Activated CD8-positive, alpha-beta memory T cell treated with anti-CD3 and anti-CD28 coated beads, Interleukin-2, amount 10 ng/mL, durations not matched to agents 7 days and 5 days (primary cell): ENCODE measurements around the gene CD79A. TPM values are rescaled to one million over a fixed set of nuclear protein-coding genes. Genes with fewer than 3 reads are reported as not detected.
A peak's percentile ranks its signal among the peaks of the same experiment; 100 is the strongest.
"Not testable (repeated sequence)": the region's sequence is repeated elsewhere in the genome, so short reads cannot be mapped to it uniquely, and the experiment has no call there.

Experiments
- ATAC-seq: fragments of 150-1000 bp; cut with Tn5 transposase; one replicate; pipeline ENCODE4 v1.10.0; 2021; ENCODE audit warnings: moderate library complexity
- CTCF ChIA-PET: fragments of 350-600 bp; sonication (Branson Sonifier 250); formaldehyde crosslinking; loops from one replicate; lab custom pipeline; 2021; ENCODE audit warnings: antibody characterized with exemption; lab: Charles Lee
- DNase-seq: peaks from one replicate; pipeline ENCODE4 v3.0.0-alpha.2; 2020
- H3K27ac Mint-ChIP-seq: one replicate; pipeline ENCODE4 v1.8.0; 2021; ENCODE audit warnings: mild to moderate bottlenecking, mixed read lengths
- H3K27me3 Mint-ChIP-seq: one replicate; pipeline ENCODE4 v1.8.0; 2021; ENCODE audit warnings: mixed read lengths
- H3K36me3 Mint-ChIP-seq: one replicate; pipeline ENCODE4 v1.8.0; 2021; ENCODE audit warnings: mild to moderate bottlenecking, mixed read lengths
- H3K4me1 Mint-ChIP-seq: one replicate; pipeline ENCODE4 v1.8.0; 2021; ENCODE audit warnings: mixed read lengths
- H3K4me3 Mint-ChIP-seq: one replicate; pipeline ENCODE4 v1.8.0; 2021; ENCODE audit warnings: mild to moderate bottlenecking, moderate library complexity, mixed read lengths
- H3K9me3 Mint-ChIP-seq: one replicate; pipeline ENCODE4 v1.8.0; 2022; ENCODE audit warnings: low read depth, mixed read lengths
- total RNA-seq, 2 experiments: library from RNA; stranded (reverse); gene quantifications; one replicate each; pipeline ENCODE4 v1.2.3, GENCODE V29; 2021

The CD79A gene
- total RNA-seq, 2 experiments from 2014 or later: 4.0 to 4.1 TPM

DNA sequence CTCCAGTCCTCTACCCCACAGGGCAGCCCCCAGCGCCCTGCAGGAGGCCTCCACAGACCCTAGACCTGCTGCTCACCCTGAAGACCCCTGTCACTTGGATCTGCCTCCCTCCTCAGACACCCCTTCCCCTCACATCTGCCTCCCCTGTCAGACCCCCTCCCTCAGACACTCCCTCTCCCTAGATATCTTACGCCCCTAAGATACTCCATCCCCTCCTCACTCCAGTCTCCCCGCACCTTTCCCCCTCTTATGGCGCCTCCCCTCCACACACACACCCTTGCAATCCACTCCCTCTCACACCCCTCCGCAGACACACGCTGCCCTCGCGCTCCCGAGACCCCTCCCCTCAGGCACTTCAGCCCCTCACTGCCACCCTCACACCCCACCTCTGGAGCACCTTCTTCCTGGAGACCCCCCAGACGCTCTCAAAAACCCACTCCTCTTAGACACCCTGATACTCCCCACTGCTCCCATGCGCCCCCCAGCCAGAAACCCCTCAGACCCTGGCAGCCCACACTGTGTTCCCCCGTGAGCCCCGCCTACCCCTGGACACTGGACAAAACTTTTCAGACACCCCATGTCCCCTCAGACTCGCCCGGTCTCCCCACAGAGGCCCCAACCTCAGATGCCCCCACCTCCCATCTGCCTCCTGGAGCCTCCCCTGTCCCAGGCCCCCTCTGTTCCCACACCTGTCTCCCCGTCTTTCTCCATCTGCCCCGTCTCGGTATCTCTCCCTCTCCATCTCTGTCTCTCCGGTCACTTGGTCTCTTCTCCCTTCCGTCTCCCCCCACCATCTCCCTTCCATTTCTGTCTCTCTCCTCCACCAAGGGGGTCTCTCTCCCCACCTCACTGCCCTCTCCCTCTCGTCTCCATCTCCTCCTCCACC, 36.7 kb downstream of the CD79A start:
- peaks cover 4% of the 10 kb centered on the region for H3K4me1 Mint-ChIP-seq
- H3K9me3 Mint-ChIP-seq: no peaks in the 10 kb centered on the region
- DNase-seq: no peak
- CTCF ChIA-PET: no interaction called here
- no peaks in the 10 kb centered on the region for H3K36me3 Mint-ChIP-seq
- peaks cover 27% of the 10 kb centered on the region for H3K27me3 Mint-ChIP-seq
- no peak overlapping the region for H3K27ac Mint-ChIP-seq
- no peak overlapping the region for H3K4me3 Mint-ChIP-seq
- peak; percentile 4 for ATAC-seq

DNA sequence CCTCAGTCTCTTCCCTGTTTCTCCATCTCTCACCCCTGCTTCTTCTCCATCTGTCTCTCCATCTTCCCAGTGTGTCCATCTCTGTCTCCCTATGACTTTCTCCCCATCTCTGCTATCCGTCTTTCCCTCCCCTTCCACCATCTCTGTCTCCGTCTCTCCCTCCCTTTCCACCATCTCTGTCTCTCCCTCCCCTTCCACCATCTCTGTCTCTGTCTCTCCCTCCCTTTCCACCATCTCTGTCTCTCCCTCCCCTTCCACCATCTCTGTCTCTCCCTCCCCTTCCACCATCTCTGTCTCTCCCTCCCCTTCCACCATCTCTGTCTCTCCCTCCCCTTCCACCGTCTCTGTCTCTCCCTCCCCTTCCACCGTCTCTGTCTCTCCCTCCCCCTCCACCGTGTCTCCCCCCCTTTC, 37.4 kb downstream of the CD79A start:
- H3K4me1 Mint-ChIP-seq, ATAC-seq, H3K27ac Mint-ChIP-seq, H3K36me3 Mint-ChIP-seq, H3K4me3 Mint-ChIP-seq, DNase-seq, H3K9me3 Mint-ChIP-seq, CTCF ChIA-PET: not testable (repeated sequence)
- peaks cover 27% of the 10 kb centered on the region for H3K27me3 Mint-ChIP-seq

DNA sequence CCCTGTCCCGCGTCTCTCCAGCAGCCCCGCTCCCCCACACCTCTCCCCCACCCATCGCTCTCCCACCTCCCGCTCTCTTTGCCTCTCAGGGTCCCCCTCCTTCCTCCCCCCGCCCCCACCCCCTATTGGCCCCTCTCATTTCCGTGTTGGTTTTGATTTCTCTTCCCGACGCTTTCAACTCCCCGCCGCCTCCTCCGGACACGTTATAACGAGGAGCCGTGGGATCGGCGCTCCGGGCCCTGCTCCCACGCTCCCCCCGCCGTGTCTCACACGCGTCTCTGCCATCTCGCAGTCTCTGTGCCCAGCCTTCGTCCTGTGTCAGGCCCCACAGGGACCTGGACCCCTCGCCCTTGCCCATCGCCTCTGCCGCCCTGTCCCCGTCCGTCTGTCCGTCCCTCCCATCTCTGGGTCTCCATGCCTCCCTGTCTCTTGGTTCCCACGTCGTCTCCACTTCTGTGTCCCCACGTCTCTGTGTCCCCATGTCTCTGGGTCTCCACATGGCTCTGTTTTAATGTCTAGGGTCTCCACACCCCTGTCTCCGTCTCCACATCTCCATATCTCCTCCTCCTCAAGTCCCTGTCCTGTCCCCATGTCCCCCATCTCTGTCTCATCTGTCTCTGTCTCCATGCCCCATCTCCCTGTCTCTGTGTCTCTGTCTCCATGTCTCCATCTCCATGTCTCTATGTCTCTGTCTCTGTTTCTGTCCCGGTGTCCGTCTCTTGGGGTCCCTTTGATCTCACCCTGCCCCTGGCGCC, 38.1 kb downstream of the CD79A start:
- Mint-ChIP-seq H3K27me3 (peaks cover 27% of the 10 kb centered on the region), H3K27ac (no peak overlapping the region), H3K4me3 (no peak overlapping the region), H3K36me3 (no peaks in the 10 kb centered on the region), H3K9me3 (no peaks in the 10 kb centered on the region), H3K4me1 (peaks cover 4% of the 10 kb centered on the region)
- CTCF ChIA-PET: no interaction called here
- ATAC-seq: no peak
- DNase-seq: no peak

DNA sequence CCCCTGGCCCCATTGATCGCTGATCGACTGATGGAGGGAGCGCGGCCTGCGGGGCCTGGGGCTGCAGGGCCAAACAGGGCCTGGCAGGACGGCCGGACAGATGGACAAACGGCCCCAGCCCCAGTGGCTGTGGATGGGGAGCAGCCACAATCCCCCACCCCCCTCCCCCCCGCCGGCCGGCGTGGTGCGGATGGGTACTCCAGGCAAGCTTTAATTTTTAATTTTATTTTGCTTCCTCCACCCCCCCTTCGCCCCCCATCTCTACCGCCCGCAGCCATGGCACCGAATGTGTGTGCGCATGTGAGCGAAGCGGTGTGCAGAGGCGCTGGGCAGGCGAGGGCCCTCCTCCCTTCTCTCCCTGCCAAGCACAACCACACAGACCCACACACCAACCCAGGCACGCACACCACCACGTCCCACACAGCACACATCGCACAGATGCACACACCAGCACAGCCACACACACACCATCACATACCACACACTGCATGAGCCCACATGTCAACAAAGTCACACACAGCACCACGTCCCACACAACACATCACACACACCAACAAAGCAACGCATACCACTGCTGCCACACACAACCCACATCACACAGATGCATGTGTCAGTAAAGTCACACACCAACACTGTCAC, 38.8 kb downstream of the CD79A start:
- ATAC-seq: no peak
- H3K9me3 Mint-ChIP-seq: no peaks in the 10 kb centered on the region
- no peak for DNase-seq
- H3K27me3 Mint-ChIP-seq: peaks cover 27% of the 10 kb centered on the region
- H3K4me3 Mint-ChIP-seq: no peak overlapping the region
- no peaks in the 10 kb centered on the region for H3K36me3 Mint-ChIP-seq
- H3K4me1 Mint-ChIP-seq: peaks cover 4% of the 10 kb centered on the region
- CTCF ChIA-PET: no interaction called here
- no peak overlapping the region for H3K27ac Mint-ChIP-seq

DNA sequence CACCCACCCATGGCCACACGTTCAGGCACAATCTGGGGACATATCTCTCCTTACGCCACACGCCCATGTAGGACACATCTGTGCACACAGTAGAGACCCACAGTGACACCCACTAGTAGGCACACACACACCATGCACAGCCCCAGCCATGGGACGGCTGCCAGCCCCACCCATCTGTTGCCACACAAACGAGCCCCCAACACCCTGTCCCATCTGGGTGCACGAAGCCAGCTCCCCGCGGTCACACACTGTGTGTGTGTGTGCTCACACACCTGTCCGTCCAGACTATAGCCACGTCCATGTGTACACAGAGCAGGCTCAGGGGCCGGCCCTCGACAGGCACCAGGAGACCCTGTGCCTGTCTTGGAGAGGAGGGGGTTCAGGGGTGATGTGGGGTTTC, 40.6 kb downstream of the CD79A start:
- peaks cover 3% of the 10 kb centered on the region for H3K4me1 Mint-ChIP-seq

DNA sequence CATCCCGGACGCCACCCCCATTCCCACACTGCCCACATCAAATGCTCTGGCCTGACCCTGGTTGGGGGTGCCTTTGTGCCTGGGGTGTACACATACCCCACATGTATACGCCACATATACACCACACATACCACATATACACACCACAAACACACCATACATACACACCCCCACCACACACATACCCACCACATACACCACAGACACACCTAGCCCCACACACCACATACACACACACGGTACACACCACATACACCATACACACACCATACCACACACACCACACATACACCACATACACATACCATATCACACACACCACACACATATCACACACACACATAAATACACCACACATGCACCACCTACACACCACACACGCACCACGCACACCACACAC, 41.0 kb downstream of the CD79A start:
- no peak overlapping the region for H3K4me3 Mint-ChIP-seq
- no peak overlapping the region for H3K27ac Mint-ChIP-seq
- CTCF ChIA-PET: no interaction called here
- H3K4me1 Mint-ChIP-seq: peaks cover 3% of the 10 kb centered on the region
- no peaks in the 10 kb centered on the region for H3K9me3 Mint-ChIP-seq
- ATAC-seq (no peak), DNase-seq (no peak)
- H3K36me3 Mint-ChIP-seq: no peaks in the 10 kb centered on the region
- peaks cover 20% of the 10 kb centered on the region for H3K27me3 Mint-ChIP-seq

More for the DNA sequence above, 40.6 kb downstream of the CD79A start:
- DNase-seq: no peak
- no peak for ATAC-seq
- Mint-ChIP-seq H3K9me3 (no peaks in the 10 kb centered on the region), H3K27me3 (peaks cover 23% of the 10 kb centered on the region), H3K36me3 (no peaks in the 10 kb centered on the region), H3K27ac (no peak overlapping the region), H3K4me3 (no peak overlapping the region)
- CTCF ChIA-PET: no interaction called here

DNA sequence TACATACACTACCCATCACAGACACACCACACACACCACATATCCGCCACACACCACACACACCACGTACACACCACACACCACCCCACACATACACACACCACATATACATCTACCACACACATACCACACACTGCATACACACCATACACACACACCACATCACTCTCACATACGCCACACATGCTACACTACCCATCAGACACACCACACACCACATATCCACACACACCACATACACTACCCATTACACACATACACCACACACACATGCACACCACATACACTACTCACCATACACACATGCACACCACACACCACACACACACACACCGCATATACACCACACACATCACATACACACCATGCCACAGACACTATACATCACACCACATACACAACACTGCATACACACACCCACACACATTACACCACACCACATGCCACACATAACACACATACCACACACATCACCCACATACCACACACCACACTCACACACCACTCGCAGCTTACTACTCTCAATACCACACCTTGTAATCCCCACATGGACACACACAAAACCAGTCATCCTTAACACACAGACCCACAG, 41.7 kb downstream of the CD79A start:
- DNase-seq: no peak
- Mint-ChIP-seq H3K4me3 (no peak overlapping the region), H3K36me3 (no peaks in the 10 kb centered on the region), H3K4me1 (peaks cover 7% of the 10 kb centered on the region), H3K27ac (no peak overlapping the region), H3K9me3 (no peaks in the 10 kb centered on the region), H3K27me3 (peaks cover 20% of the 10 kb centered on the region)
- ATAC-seq: no peak
- CTCF ChIA-PET: interaction anchor here (0.8 kb wide), 1 partner anchor 11 kb away, joined by 3 read pairs; no protein-coding TSS in a partner anchor

DNA sequence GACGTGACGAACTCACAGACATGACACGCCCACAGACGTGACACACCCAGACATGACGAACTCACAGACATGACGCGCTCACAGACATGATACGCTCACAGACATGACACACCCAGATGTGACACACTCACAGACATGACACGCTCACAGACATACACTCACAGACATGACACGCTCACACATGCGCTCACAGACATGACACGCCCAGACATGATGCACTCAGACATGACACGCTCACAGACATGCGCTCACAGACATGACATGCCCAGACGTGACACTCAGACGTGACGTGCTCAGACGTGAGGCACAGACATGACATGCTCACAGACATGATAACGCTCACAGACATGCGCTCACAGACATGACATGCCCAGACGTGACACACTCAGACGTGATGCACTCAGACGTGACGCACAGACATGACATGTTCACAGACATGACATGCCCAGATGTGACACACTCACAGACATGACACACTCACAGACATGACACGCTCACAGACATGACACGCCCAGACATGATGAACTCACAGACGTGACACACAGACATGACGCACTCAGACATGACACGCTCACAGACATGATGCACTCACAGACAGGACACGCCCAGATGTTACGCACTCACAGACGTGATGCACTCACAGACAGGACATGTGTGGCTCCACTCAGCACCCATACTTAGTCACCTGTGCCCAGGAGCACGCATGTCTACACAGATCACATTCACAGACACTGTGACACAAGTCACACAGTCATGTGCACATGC, 43.1 kb downstream of the CD79A start:
- ATAC-seq (no peak), DNase-seq (no peak)
- peaks cover 13% of the 10 kb centered on the region for H3K27me3 Mint-ChIP-seq
- CTCF ChIA-PET: interaction anchor here (0.8 kb wide), 1 partner anchor 10 kb away, joined by 3 read pairs; no protein-coding TSS in a partner anchor
- H3K9me3 Mint-ChIP-seq: no peaks in the 10 kb centered on the region
- no peaks in the 10 kb centered on the region for H3K36me3 Mint-ChIP-seq
- H3K4me1 Mint-ChIP-seq: peaks cover 7% of the 10 kb centered on the region
- no peak overlapping the region for H3K27ac Mint-ChIP-seq
- H3K4me3 Mint-ChIP-seq: no peak overlapping the region

DNA sequence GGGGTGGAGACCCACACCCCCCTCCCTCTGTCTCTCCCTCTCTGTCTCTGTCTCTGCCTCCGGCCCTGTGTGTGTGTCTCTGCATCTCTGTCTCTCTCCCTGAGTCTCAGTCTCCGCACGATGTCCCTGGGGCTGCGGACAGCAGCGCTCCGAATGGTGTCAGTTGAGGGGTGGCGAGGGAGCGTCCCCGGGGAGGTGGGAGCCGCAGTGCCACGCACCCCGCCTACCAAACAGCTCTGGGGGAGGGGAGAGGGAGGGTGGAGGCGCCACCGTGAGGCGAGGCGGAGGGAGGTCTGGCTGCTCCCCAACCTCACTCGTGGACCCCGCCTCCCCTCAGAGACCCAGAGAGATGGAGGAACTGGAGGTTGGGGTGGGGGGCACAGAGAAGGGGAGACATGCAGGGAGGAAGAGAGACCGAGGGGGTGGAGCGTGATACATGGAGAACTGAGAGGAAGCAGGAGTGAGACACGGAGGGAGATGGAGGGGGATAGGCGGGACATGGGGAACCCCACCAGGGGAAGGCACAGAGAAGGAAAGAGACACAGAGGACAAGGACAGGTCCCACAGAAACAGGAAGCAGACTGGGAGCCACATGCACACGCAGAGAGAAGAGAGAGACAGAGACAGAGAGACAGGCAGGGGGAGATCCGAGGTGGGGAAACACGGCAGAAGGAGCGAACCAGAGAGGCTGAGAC, 44.0 kb downstream of the CD79A start:
- CTCF ChIA-PET: interaction anchor here (1.1 kb wide), 1 partner anchor 30 kb away, joined by 3 read pairs; no protein-coding TSS in a partner anchor
- H3K27ac Mint-ChIP-seq: no peak overlapping the region
- DNase-seq (no peak), ATAC-seq (no peak)
- H3K27me3 Mint-ChIP-seq: peaks cover 13% of the 10 kb centered on the region
- H3K36me3 Mint-ChIP-seq: no peaks in the 10 kb centered on the region
- no peaks in the 10 kb centered on the region for H3K9me3 Mint-ChIP-seq
- H3K4me3 Mint-ChIP-seq: no peak overlapping the region
- H3K4me1 Mint-ChIP-seq: peaks cover 7% of the 10 kb centered on the region

DNA sequence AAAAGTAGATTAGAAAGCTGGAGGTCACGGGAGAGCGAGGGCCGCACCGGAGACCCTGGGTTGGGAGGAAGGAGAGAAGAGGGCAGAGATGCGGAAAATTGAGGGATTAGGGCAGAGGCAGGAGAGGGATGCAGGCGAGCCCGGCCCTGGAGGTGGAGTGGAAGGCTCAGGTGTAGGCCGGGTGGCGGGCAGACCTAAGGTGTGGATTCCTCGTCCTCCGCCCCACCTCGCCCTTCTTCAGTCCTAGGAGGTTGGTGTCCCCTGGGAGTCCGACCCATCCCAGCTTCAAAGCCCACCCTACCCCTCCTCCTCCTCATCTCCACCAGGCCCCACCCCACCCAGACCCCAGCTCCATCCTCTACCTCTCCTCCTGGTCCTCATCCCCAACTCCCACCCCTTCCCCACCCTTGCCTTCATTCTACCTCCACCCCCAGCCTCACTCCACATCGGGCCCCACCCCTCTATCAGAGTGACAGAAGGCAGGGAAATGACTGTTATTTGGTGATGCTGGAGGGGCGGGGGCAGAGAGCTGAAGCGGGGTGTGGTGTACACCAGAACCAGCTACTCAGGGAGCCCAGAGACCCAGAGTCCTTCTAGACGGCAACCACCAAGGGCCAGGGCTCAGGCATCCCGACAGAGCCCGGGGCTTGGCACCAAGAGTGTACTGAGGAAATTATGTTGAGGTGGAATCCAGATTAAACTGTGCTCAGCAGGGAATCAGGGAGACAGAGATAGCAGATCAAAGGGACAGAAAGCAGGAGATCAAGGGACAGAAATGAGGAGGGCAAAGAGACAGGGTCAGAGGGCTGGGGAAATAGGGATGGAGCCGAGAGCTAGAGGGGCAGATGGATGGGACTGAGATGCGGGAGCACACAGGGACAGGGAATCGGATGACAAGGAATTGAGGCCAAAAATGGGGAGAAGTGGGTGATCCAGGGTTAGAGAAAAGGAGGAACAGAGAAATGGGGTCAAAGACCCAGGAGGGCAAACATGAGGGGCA, 44.8 kb downstream of the CD79A start:
- Mint-ChIP-seq H3K36me3 (no peaks in the 10 kb centered on the region), H3K4me1 (peaks cover 7% of the 10 kb centered on the region), H3K9me3 (no peaks in the 10 kb centered on the region), H3K27ac (no peak overlapping the region), H3K27me3 (peaks cover 13% of the 10 kb centered on the region), H3K4me3 (no peak overlapping the region)
- CTCF ChIA-PET: interaction anchor here (1.1 kb wide), 1 partner anchor 29 kb away, joined by 3 read pairs; no protein-coding TSS in a partner anchor
- DNase-seq (no peak), ATAC-seq (no peak)

DNA sequence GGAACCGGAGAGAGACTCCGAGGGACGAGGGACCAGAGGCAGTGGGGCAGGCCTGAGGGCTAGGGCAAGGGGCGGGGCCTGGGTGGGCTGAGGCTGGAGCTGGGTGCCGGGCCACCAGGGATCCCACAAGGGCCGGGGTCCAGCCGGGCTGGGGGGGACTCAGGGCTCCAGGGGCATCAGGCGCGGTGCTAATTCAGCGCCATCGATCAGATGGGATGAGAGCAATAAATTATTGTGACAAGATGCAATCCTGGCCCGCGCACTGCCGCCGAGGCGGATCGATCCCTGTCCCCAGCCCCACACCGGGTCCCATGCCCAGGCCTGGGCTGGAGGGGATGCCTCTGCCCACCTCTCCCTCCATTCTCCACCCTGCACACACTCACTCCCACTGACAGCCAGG, 45.5 kb downstream of the CD79A start:
- peaks cover 13% of the 10 kb centered on the region for H3K27me3 Mint-ChIP-seq
- no peak overlapping the region for H3K27ac Mint-ChIP-seq
- no peaks in the 10 kb centered on the region for H3K36me3 Mint-ChIP-seq
- DNase-seq (no peak), ATAC-seq (no peak)
- no peak overlapping the region for H3K4me3 Mint-ChIP-seq
- CTCF ChIA-PET: interaction anchor here (1.1 kb wide), 1 partner anchor 29 kb away, joined by 3 read pairs; no protein-coding TSS in a partner anchor
- H3K4me1 Mint-ChIP-seq: peaks cover 7% of the 10 kb centered on the region
- no peaks in the 10 kb centered on the region for H3K9me3 Mint-ChIP-seq
